GM23338 (cell line): Measurements from ENCODE around the gene GSC2. TPM values are rescaled to one million over a fixed set of nuclear protein-coding genes. Genes with fewer than 3 reads are reported as not detected.

Experiments used
- ATAC-seq: fragments of 200-7000 bp; cut with Tn5 transposase; 3 replicates; pipeline ENCODE4 v1.9.1; 2020
- DNase-seq: peaks from one replicate; pipeline ENCODE4 v3.0.0-alpha.2; 2015; ENCODE audit warnings: low spot score
- H2AFZ ChIP-seq: fragments of 200-600 bp; sonication (generic); 2 replicates; pipeline ENCODE4 v1.8.0; 2016; ENCODE audit warnings: antibody characterized with exemption, mild to moderate bottlenecking, moderate library complexity
- H3F3A ChIP-seq: fragments of 200-600 bp; sonication (generic); replicated peaks from 2 replicates; pipeline ENCODE4 v1.8.0; 2017; ENCODE audit warnings: antibody characterized with exemption, mixed run types, low read depth
- H3K27ac ChIP-seq: fragments of 200-600 bp; sonication (generic); 2 replicates; pipeline ENCODE4 v1.6.1; 2016; ENCODE audit warnings: low read depth
- H3K27me3 ChIP-seq: fragments of 200-600 bp; sonication (generic); 2 replicates; pipeline ENCODE4 v1.8.0; 2016; ENCODE audit warnings: mild to moderate bottlenecking, mixed run types, moderate library complexity; ENCODE audit not compliant: insufficient read depth
- H3K36me3 ChIP-seq: fragments of 200-600 bp; sonication (generic); 2 replicates; pipeline ENCODE4 v1.8.0; 2016; ENCODE audit warnings: mild to moderate bottlenecking; ENCODE audit not compliant: insufficient read depth
- H3K4me1 ChIP-seq: fragments of 200-600 bp; sonication (generic); 2 replicates; pipeline ENCODE4 v1.8.0; 2016; ENCODE audit warnings: mild to moderate bottlenecking, moderate library complexity; ENCODE audit not compliant: insufficient read depth
- H3K4me2 ChIP-seq: fragments of 200-600 bp; sonication (generic); 2 replicates; pipeline ENCODE4 v1.7.1; 2017; ENCODE audit warnings: mixed run types
- H3K4me3 ChIP-seq: fragments of 200-600 bp; sonication (generic); 2 replicates; pipeline ENCODE4 v1.6.1; 2016; ENCODE audit warnings: mixed run types
- H3K79me2 ChIP-seq: fragments of 200-600 bp; sonication (generic); replicated peaks from 2 replicates; pipeline ENCODE4 v1.8.0; 2017; ENCODE audit warnings: mild to moderate bottlenecking; ENCODE audit not compliant: insufficient read depth
- H3K9me2 ChIP-seq: fragments of 200-600 bp; sonication (generic); 2 replicates; pipeline ENCODE4 v1.8.0; 2017; ENCODE audit not compliant: insufficient read depth
- H4K20me1 ChIP-seq: fragments of 200-600 bp; sonication (generic); replicated peaks from 2 replicates; pipeline ENCODE4 v1.8.0; 2017; ENCODE audit warnings: mild to moderate bottlenecking; ENCODE audit not compliant: insufficient read depth
- H3K27ac Mint-ChIP-seq: 2 replicates; pipeline ENCODE4 v1.8.0; 2020; ENCODE audit warnings: inconsistent platforms, mild to moderate bottlenecking, moderate library complexity, mixed read lengths
- H3K27me3 Mint-ChIP-seq: 3 replicates; pipeline ENCODE4 v1.8.0; 2022; ENCODE audit warnings: low read depth, mild to moderate bottlenecking, moderate library complexity, mixed read lengths, inconsistent platforms; ENCODE audit not compliant: insufficient read depth, poor library complexity
- H3K36me3 Mint-ChIP-seq: 3 replicates; pipeline ENCODE4 v1.8.0; 2021; ENCODE audit warnings: low read depth, mild to moderate bottlenecking, inconsistent platforms, moderate library complexity, mixed read lengths
- H3K4me1 Mint-ChIP-seq: 3 replicates; pipeline ENCODE4 v1.8.0; 2020; ENCODE audit warnings: mild to moderate bottlenecking, inconsistent platforms, mixed read lengths
- H3K4me3 Mint-ChIP-seq: 3 replicates; pipeline ENCODE4 v1.8.0; 2021; ENCODE audit warnings: moderate library complexity, mild to moderate bottlenecking, inconsistent platforms, mixed read lengths
- H3K9me3 Mint-ChIP-seq: 3 replicates; pipeline ENCODE4 v1.8.0; 2020; ENCODE audit warnings: moderate library complexity, mild to moderate bottlenecking, inconsistent platforms, mixed read lengths
- CREB1 ChIP-seq: fragments of 250-450 bp; sonication (Bioruptor Pico); IDR thresholded peaks from 2 replicates; pipeline ENCODE4 v1.5.0; 2020; ENCODE audit warnings: low read depth, mild to moderate bottlenecking, moderate library complexity
- CTCF ChIP-seq, 2 experiments: fragments of 200-600 bp in 1 of 2; sonication (generic) in 1 of 2; conservative IDR thresholded peaks; 2 replicates each; pipeline versions ENCODE4 v1.5.1 to v1.6.1; 2016 to 2017; ENCODE audit warnings: antibody characterized with exemption in 2 of 2, low read depth in 2 of 2, mild to moderate bottlenecking in 2 of 2, moderate library complexity in 1 of 2
- ETS1 ChIP-seq: IDR thresholded peaks from 2 replicates; pipeline ENCODE4 v1.6.1; 2016; ENCODE audit warnings: antibody characterized with exemption
- EZH2 ChIP-seq: fragments of 200-600 bp; sonication (generic); IDR thresholded peaks from one replicate; pipeline ENCODE4 v1.8.0; 2017; ENCODE audit warnings: antibody characterized with exemption, mild to moderate bottlenecking, low read depth; ENCODE audit not compliant: unreplicated experiment
- EZH2phosphoT487 ChIP-seq: fragments of 200-600 bp; sonication (generic); IDR thresholded peaks from one replicate; pipeline ENCODE4 v1.8.1; 2018; ENCODE audit warnings: antibody characterized with exemption; ENCODE audit not compliant: unreplicated experiment
- JUNB ChIP-seq: IDR thresholded peaks from one replicate; pipeline ENCODE4 v1.6.1; 2016; ENCODE audit warnings: antibody characterized with exemption; ENCODE audit not compliant: unreplicated experiment
- NANOG ChIP-seq: IDR thresholded peaks from 2 replicates; pipeline ENCODE4 v1.6.1; 2016; ENCODE audit warnings: antibody characterized with exemption, borderline replicate concordance
- POLR2AphosphoS5 ChIP-seq: IDR thresholded peaks from 2 replicates; pipeline ENCODE4 v1.6.1; 2016; ENCODE audit warnings: antibody characterized with exemption, low read depth
- ZNF114 ChIP-seq: fragments of 250-450 bp; sonication (Bioruptor Pico); IDR thresholded peaks from 2 replicates; pipeline ENCODE4 v1.5.0; 2020; ENCODE audit warnings: mild to moderate bottlenecking, moderate library complexity
- ZNF331 ChIP-seq: fragments of 250-450 bp; sonication (Bioruptor Pico); IDR thresholded peaks from 2 replicates; pipeline ENCODE4 v1.5.0; 2020; ENCODE audit warnings: low read depth, mild to moderate bottlenecking, moderate library complexity
- ZNF462 ChIP-seq: fragments of 250-450 bp; sonication (Bioruptor Pico); IDR thresholded peaks from 2 replicates; pipeline ENCODE4 v1.5.0; 2020; ENCODE audit warnings: mild to moderate bottlenecking, moderate library complexity
- polyA plus RNA-seq: library from polyadenylated mRNA; unstranded; fragments of >200 nt; fragmentation: Nextera tagmentation; extraction: Ambion mirVana; gene quantifications from 2 replicates; pipeline ENCODE4 v1.2.1, GENCODE V29; 2016
- total RNA-seq: library from RNA; depleted of rRNA; stranded (reverse); fragments of >200 nt; shearing (Covaris generic); gene quantifications from 2 replicates; pipeline ENCODE4 v1.2.3, GENCODE V29; 2014
- TF ChIP-seq, protein P1 (sequence below): IDR thresholded peaks from one replicate; pipeline ENCODE4 v1.6.1; 2018; ENCODE audit warnings: antibody characterized with exemption; ENCODE audit not compliant: unreplicated experiment

GSC2 gene
- total and polyA plus RNA-seq, 2 experiments from 2014 or later: not detected

DNA sequence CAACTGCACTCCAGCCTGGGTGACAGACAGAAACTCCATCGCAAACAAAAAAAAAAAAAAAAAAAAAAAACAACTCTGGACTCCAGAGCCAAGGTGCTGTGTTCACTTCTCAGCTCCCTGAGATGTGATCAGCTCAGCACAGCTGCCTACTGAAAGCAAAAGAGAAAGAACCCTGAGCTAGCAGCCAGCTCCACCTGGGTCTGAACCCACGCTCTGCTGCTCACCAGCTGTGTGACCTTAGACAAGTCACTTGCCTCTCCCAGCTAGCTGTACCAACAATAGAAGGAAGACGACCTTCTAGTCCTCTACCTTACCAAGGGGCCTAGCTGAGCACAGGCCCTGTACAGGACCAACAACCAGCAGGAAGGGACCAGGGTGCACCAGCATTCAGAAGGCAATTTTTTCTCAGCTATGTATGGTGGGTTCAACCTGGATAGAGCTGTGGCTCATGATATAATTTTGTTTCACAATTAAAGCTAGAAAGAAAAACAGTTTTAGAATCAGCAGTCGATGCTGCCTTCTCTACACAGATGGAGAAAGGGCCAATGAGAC, 31.7 kb downstream of the GSC2 start:
- Mint-ChIP-seq H3K4me3 (no peak overlapping the region), H3K36me3 (peaks cover 3% of the 10 kb centered on the region; the same call in 2 of the 3 replicates), H3K4me1 (peaks cover 27% of the 10 kb centered on the region), H3K27ac (no peak overlapping the region), H3K27me3 (peaks cover 17% of the 10 kb centered on the region), H3K9me3 (no peaks in the 10 kb centered on the region)
- H4K20me1 ChIP-seq: peaks cover 42% of the 10 kb centered on the region
- H3K4me3 ChIP-seq: no peak overlapping the region
- no peaks in the 10 kb centered on the region for H3K9me2 ChIP-seq
- TF ChIP-seq CREB1 (CRISPR knock-in tag) (no peak), ZNF114 (CRISPR knock-in tag) (no peak), ZNF462 (no peak), ZNF331 (CRISPR knock-in tag) (no peak), ETS1 (no peak), CTCF (conservative IDR thresholded peaks at IDR 0.05; ENCODE audit: low read depth in 2 of 2) (no peak), EZH2phosphoT487 (no peak), EZH2 (no peak), JUNB (no peak), NANOG (no peak), POLR2AphosphoS5 (no peak)
- TF ChIP-seq, protein P1, sequence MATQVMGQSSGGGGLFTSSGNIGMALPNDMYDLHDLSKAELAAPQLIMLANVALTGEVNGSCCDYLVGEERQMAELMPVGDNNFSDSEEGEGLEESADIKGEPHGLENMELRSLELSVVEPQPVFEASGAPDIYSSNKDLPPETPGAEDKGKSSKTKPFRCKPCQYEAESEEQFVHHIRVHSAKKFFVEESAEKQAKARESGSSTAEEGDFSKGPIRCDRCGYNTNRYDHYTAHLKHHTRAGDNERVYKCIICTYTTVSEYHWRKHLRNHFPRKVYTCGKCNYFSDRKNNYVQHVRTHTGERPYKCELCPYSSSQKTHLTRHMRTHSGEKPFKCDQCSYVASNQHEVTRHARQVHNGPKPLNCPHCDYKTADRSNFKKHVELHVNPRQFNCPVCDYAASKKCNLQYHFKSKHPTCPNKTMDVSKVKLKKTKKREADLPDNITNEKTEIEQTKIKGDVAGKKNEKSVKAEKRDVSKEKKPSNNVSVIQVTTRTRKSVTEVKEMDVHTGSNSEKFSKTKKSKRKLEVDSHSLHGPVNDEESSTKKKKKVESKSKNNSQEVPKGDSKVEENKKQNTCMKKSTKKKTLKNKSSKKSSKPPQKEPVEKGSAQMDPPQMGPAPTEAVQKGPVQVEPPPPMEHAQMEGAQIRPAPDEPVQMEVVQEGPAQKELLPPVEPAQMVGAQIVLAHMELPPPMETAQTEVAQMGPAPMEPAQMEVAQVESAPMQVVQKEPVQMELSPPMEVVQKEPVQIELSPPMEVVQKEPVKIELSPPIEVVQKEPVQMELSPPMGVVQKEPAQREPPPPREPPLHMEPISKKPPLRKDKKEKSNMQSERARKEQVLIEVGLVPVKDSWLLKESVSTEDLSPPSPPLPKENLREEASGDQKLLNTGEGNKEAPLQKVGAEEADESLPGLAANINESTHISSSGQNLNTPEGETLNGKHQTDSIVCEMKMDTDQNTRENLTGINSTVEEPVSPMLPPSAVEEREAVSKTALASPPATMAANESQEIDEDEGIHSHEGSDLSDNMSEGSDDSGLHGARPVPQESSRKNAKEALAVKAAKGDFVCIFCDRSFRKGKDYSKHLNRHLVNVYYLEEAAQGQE: no peak
- peaks cover 84% of the 10 kb centered on the region for H3K79me2 ChIP-seq
- H3K27me3 ChIP-seq: no peaks in the 10 kb centered on the region
- H3K4me2 ChIP-seq: no peak overlapping the region
- H3F3A ChIP-seq: peaks cover 4% of the 10 kb centered on the region; the same call in 1 of the 2 replicates
- H3K36me3 ChIP-seq: no peaks in the 10 kb centered on the region
- ATAC-seq (no peak), DNase-seq (no peak)
- H3K4me1 ChIP-seq: peaks cover 14% of the 10 kb centered on the region
- H3K27ac ChIP-seq: no peak overlapping the region
- H2AFZ ChIP-seq: no peak overlapping the region
